Tibial nerve (tissue), 4 donors: ENCODE results near the gene SH3RF3. TPM values are rescaled to one million over a fixed set of nuclear protein-coding genes. Genes with fewer than 3 reads are reported as not detected.

ENCODE experiments used
- DNase-seq, 2 donors: peaks; one replicate each; pipeline ENCODE4 v3.0.0-alpha.2; 2019; ENCODE audit warnings: low spot score in 2 of 2
- H3K27ac ChIP-seq, 4 donors: fragments of 200-600 bp; sonication (generic) in 3 of 4; one replicate each; pipeline ENCODE4 v1.5.1; 2017 to 2019; ENCODE audit warnings: mild to moderate bottlenecking in 1 of 4
- H3K27me3 ChIP-seq, 2 donors: fragments of 200-600 bp; sonication (generic) in 1 of 2; one replicate each; pipeline versions ENCODE4 v1.5.1 to v1.6.0; 2017 to 2019
- H3K36me3 ChIP-seq, 3 donors: fragments of 200-600 bp; sonication (generic); one replicate each; pipeline ENCODE4 v1.5.1; 2018 to 2019
- H3K4me1 ChIP-seq, 4 donors: fragments of 200-600 bp; sonication (generic) in 3 of 4; one replicate each; pipeline ENCODE4 v1.5.1; 2017 to 2019
- H3K4me3 ChIP-seq, 4 donors: fragments of 200-600 bp; sonication (generic) in 3 of 4; one replicate each; pipeline ENCODE4 v1.5.1; 2017 to 2019; ENCODE audit warnings: mild to moderate bottlenecking in 1 of 4, moderate library complexity in 1 of 4
- H3K9me3 ChIP-seq, 4 donors: fragments of 200-600 bp; sonication (generic) in 3 of 4; one replicate each; pipeline ENCODE4 v1.5.1; 2017 to 2019
- EP300 ChIP-seq, 2 donors: sonication (generic); formaldehyde crosslinking; IDR thresholded peaks; one replicate each; pipeline ENCODE4 v1.6.1; 2017; ENCODE audit warnings: antibody characterized with exemption in 2 of 2, mild to moderate bottlenecking in 1 of 2
- POLR2A ChIP-seq, 2 donors: fragments of 450-650 bp; IDR thresholded peaks; one replicate each; pipeline ENCODE4 v1.6.1; 2017; ENCODE audit warnings: antibody characterized with exemption in 2 of 2, mild to moderate bottlenecking in 2 of 2, moderate library complexity in 2 of 2
- WGBS, 2 donors: methylation state at CpG; one replicate each; pipeline ENCODE4 v1.1.5; 2018; 5-methylcytosine and 5-hydroxymethylcytosine counted together
- total RNA-seq, 4 donors: library from RNA; depleted of rRNA; stranded (reverse); fragments of >200 nt; gene quantifications; one replicate each; pipeline ENCODE4 v1.1.0, GENCODE V29; 2016
- TF ChIP-seq, protein P1 (sequence below), 5 experiments: fragments of 200-600 bp in 3 of 5; fragments of 450-650 bp in 2 of 5; sonication (generic) in 3 of 5; IDR thresholded peaks; one replicate each; pipeline ENCODE4 v1.5.1; 2016 to 2019; ENCODE audit warnings: antibody characterized with exemption in 5 of 5, mild to moderate bottlenecking in 3 of 5, moderate library complexity in 2 of 5

The SH3RF3 gene
- total RNA-seq, 4 donors from 2014 or later: 6.9 to 18.0 (median 11.4) TPM

DNA sequence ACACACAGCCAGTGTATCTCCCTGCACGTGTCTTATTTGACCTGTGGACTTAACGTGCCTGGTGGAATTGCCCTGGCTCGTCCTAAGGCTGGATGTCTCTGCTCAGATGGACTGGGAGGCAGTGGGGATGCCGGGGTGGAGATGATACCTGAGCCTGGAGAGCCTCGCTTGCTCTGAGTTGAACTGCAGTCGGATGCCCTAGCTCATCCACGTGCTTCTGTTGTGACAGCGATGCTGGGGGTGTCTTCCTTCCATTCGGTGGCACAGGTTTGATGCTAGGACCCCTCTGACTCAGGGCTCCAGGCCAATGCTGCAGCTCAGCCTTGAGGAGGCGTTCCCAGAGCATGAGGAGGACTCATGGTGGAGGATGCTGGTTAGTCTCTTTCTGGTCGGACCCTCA lies 117.6 kb downstream of the SH3RF3 start:
- TF ChIP-seq, protein P1, sequence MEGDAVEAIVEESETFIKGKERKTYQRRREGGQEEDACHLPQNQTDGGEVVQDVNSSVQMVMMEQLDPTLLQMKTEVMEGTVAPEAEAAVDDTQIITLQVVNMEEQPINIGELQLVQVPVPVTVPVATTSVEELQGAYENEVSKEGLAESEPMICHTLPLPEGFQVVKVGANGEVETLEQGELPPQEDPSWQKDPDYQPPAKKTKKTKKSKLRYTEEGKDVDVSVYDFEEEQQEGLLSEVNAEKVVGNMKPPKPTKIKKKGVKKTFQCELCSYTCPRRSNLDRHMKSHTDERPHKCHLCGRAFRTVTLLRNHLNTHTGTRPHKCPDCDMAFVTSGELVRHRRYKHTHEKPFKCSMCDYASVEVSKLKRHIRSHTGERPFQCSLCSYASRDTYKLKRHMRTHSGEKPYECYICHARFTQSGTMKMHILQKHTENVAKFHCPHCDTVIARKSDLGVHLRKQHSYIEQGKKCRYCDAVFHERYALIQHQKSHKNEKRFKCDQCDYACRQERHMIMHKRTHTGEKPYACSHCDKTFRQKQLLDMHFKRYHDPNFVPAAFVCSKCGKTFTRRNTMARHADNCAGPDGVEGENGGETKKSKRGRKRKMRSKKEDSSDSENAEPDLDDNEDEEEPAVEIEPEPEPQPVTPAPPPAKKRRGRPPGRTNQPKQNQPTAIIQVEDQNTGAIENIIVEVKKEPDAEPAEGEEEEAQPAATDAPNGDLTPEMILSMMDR (IDR thresholded peaks at IDR 0.05): no peak
- TF ChIP-seq EP300 (IDR thresholded peaks at IDR 0.05) (no peak), POLR2A (IDR thresholded peaks at IDR 0.05) (no peak)
- H3K27ac ChIP-seq: no peak overlapping the region

DNA sequence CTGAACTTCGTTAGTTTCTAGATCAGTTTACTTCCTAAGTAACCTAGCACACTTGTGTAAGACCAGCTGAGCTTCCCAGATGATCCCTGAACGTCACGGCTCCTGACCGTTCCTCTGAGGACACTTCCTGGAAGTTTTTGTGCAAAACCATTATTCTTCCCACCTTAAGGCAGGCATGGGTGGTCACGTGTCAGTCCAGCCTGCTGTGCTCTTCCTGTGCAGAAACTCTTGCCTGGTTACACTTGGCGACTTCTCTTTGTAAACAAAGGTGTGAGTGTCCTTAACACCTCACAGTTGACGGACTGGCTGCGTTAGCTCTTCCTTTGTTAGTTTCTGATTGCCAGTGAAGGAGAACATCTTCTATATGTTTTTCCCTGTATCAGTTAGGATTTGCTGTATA lies 118.3 kb downstream of the SH3RF3 start:
- H3K27ac ChIP-seq: no peak overlapping the region
- 81 to 82% methylated on average over 8 of the region's 8 CpGs for WGBS, 2 donors

More for the DNA sequence above, 117.6 kb downstream of the SH3RF3 start:
- Histone ChIP-seq H3K4me3 (no peak overlapping the region), H3K9me3 (no peaks in the 10 kb centered on the region), H3K36me3 (no peaks in the 10 kb centered on the region), H3K27me3 (no peaks in the 10 kb centered on the region), H3K4me1 (peaks cover 0 to 44% (median 18%) of the 10 kb centered on the region in 4 donors)
- WGBS, 2 donors: 93 to 94% methylated on average over 11 of the region's 11 CpGs
- DNase-seq: no peak

DNA sequence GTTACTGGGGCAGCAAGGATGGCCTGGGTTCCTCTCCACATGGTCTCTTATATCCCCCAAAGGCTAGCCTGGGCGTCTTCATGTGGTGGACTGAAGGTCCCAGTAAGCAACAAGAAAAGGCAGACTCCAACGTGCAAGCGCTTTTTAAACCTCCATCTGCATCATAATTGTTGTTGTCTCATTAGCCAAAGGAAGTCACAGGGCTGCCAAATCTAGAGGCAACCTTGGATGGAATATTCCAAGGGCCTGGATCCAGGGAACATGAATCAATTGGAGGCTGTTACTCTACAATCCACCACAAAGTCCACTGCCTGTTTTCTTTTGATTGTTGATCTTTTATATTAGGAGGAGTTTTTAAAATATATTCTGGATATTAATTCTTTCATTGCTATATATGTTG lies 118.8 kb downstream of the SH3RF3 start:
- Histone ChIP-seq H3K9me3 (no peaks in the 10 kb centered on the region), H3K36me3 (no peaks in the 10 kb centered on the region), H3K27ac (no peak overlapping the region), H3K4me3 (no peak overlapping the region), H3K27me3 (no peaks in the 10 kb centered on the region), H3K4me1 (peaks cover 0 to 33% (median 7%) of the 10 kb centered on the region in 4 donors)
- WGBS, 2 donors: 69 to 74% methylated on average over 3 of the region's 3 CpGs
- TF ChIP-seq POLR2A (IDR thresholded peaks at IDR 0.05) (no peak), EP300 (IDR thresholded peaks at IDR 0.05) (no peak)
- TF ChIP-seq, protein P1 (IDR thresholded peaks at IDR 0.05): no peak
- DNase-seq: no peak

More for the DNA sequence above, 118.3 kb downstream of the SH3RF3 start:
- Histone ChIP-seq H3K9me3 (no peaks in the 10 kb centered on the region), H3K27me3 (no peaks in the 10 kb centered on the region), H3K4me3 (no peak overlapping the region), H3K36me3 (no peaks in the 10 kb centered on the region), H3K4me1 (peaks cover 0 to 37% (median 12%) of the 10 kb centered on the region in 4 donors)
- TF ChIP-seq POLR2A (IDR thresholded peaks at IDR 0.05) (no peak), EP300 (IDR thresholded peaks at IDR 0.05) (no peak)
- TF ChIP-seq, protein P1 (IDR thresholded peaks at IDR 0.05): no peak
- DNase-seq: no peak

DNA sequence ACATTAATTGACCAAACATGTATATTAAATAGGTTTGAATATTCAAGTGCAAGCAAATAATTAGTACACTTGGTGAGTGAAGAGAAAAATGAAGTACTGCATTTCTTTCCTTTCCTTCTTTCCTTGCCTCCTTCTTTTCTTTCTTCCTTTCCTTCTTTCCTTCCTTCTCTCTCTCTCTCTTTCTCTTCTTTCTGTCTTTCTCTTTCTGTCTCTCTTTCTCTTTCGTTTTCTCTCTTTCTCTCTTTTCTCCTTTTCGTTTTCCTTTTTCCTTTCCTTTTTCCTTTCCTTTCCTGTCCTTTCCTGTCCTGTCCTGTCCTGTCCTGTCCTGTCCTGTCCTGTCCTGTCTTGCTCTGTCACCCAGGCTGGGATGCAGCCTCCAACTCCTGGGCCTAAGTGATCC lies 119.6 kb downstream of the SH3RF3 start:
- no peaks in the 10 kb centered on the region for H3K36me3 ChIP-seq
- TF ChIP-seq EP300 (IDR thresholded peaks at IDR 0.05) (no peak), POLR2A (IDR thresholded peaks at IDR 0.05) (no peak)
- TF ChIP-seq, protein P1 (IDR thresholded peaks at IDR 0.05): no peak
- no peak overlapping the region for H3K27ac ChIP-seq
- no peak overlapping the region for H3K4me3 ChIP-seq
- no peak for DNase-seq
- H3K9me3 ChIP-seq: no peaks in the 10 kb centered on the region
- WGBS, 2 donors: 94 to 96% methylated on average over 2 of the region's 2 CpGs
- no peaks in the 10 kb centered on the region for H3K27me3 ChIP-seq
- peaks cover 0 to 25% (median 4%) of the 10 kb centered on the region in 4 donors for H3K4me1 ChIP-seq

DNA sequence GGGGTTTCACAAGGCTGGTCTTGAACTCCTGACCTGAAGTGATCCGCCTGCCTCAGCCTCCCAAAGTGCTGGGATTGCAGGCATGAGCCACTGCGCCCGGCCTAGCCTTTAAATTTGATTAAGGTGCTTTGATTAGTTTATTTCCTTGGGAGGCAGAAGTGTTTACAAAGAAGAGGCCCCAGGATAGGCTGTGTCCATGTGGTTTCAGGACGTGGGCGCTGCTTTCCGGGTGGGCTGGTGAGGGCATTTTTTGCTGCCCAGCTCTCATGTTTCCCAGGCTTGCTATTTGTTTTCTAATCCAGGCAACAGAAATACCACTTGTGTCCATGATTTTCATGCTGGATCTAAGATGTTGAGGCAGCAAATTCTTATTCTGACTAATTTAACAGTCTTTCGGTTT lies 124.2 kb downstream of the SH3RF3 start:
- no peak overlapping the region for H3K4me3 ChIP-seq
- no peak for DNase-seq
- 83 to 87% methylated on average over 7 of the region's 7 CpGs for WGBS, 2 donors
- peaks cover 0 to 23% (median 3%) of the 10 kb centered on the region in 4 donors for H3K4me1 ChIP-seq
- TF ChIP-seq, protein P1 (IDR thresholded peaks at IDR 0.05): no peak
- TF ChIP-seq EP300 (IDR thresholded peaks at IDR 0.05): no peak
- TF ChIP-seq POLR2A (IDR thresholded peaks at IDR 0.05): no peak
- H3K9me3 ChIP-seq: no peaks in the 10 kb centered on the region
- no peak overlapping the region for H3K27ac ChIP-seq
- H3K36me3 ChIP-seq: no peaks in the 10 kb centered on the region
- no peaks in the 10 kb centered on the region for H3K27me3 ChIP-seq
